ENCODE results near the gene TRPM3.

The TRPM3 gene

DNA sequence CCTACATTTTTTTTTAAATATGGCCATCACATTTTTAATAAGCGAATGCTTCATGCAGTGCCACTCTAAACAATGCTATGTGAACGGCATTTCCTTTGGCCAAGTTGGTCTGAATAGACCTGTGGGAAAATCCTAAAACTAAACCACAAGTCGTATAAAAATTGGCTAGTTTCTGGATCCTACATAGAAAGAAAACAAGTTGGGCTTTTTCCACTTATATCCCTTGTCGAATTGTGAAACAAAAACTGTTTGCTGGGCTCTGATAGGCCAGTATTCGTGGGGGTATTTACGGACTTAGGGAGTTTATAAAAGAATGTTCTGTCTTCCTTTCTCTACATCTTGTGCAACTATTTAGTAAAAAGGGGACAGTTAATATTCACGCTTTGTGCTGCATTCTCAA is 553.9 kb downstream of the TRPM3 start:
- no peak for DNase-seq

DNA sequence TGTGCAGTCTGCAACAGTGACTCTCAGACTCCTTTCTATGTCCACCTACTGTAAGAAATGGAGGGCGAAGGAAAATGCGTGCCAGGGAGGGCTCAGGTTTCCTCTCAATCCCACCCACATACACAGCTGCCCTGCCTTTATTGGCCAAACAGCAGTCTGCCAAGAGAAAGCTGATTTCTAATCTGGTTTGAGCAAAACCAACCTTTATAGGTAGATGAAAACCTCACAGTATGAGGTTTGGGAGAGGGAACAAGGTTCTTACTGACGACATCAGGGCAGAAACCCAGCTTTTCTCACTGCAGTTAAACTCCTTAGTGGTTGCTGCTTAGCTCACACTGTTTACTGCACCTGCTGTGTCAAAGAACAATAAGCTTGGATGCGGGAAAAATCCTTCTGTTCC is 554.7 kb downstream of the TRPM3 start:
- no peak for DNase-seq

DNA sequence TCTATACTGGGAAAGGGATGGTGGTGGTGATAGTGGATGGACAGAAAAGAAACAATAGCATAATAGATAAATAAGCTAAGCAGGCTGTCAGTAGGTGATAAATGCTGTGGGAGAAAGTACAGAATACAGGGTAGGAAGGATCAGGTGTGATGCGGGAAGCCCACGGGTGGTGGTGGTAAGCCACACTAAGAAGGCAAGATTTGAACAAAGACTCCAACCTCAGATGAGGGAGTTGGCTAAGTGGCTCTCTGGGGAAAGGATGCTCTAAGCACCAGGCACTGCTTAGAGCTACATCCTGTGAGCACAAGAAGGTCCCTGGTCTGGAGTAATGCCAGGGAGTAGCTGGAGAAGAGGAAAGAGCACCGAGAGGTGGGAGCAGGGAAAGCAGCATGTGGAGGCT is 555.4 kb downstream of the TRPM3 start:
- DNase-seq, result no peak

GRCh38 chr9:70564468-70565335 is 556.7 kb downstream of the TRPM3 start:
- no peak for DNase-seq

DNA sequence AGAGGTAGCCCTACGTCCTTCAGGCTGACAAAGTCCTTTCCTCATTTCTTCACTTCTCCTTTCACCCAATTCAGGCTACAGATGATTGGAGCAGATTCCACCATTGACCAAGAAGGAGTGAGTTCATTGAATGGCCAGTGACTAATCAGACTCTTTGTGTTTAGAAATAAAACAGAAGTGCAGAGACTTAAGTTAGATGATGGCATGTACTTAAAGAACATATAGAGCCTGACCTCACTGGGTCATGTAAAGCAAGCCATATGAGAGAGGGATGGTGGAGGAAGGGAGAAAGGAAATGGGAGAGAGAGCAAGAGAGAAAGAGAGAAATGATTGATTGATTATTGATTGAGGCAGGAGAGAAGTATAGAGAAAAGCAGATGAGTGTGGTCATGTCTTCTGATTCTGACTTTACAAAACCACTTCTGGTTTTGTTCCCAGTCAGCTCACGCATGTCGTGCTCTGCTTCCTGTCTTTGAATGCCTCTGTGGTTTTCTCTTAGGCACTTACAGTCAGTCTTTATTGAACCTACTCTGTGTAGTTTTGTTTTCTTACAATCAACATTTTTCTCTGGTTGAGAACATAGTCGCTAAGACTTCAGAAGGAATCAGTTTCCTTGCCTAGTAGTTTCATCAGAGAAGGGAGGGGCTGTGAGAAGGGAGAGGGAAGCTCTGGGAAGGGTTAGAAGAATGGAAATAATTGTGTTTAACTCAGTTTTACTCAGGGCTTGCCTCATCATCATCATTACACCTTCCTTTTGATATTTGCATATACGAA is 557.8 kb downstream of the TRPM3 start:
- DNase-seq, result no peak

DNA sequence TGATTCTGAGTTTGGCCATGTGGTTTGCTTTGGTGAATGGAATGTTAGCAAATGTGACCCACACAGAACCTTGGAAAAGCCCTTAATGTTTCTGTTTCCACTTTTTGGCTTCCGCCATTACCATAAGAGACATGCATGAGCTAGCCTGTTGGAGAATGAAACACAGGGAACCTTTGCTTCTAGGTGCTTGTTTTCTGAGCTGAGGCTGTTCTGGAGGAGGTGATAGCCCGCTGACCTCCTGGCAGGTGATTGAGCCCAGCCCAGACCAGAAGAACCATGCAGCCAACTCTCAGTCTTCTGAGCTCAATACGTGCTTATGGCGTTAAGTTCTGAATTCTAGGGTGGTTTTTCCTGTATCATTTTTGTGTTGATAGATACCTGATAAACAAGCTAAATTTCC is 558.4 kb downstream of the TRPM3 start:
- no peak for DNase-seq

DNA sequence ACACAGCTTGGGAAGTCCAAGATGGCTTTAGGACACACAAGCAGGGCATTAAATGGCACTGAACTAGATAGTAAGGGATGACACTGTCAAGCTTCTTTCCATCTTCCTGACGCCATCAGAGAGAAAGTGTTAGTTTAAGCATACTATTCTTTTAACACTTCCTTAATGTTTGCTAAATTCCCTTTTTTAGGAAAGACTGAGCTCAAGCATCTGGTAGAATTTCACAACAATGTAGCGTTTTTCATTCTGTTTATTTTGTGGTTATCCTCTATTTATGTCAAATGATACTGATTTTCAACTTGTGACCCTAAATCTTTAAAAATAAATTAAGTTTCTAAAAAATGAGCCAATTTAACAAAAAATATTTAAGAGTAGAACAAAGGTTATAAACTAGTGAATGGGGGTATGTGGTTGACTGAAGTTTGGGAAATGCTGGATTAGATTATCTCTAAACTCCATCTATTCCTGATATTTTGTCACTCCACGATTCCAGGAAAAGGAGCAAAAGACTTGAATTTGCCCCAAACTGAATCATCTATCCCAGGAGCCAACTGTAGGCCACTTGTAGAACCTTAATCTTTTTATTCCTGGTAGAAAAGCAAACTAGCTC is 559.5 kb downstream of the TRPM3 start:
- DNase-seq, result no peak

- DNase-seq, result no peak
Observed at GRCh38 chr9:70561111-70561510, 560.3 kb downstream of the TRPM3 start.

DNA sequence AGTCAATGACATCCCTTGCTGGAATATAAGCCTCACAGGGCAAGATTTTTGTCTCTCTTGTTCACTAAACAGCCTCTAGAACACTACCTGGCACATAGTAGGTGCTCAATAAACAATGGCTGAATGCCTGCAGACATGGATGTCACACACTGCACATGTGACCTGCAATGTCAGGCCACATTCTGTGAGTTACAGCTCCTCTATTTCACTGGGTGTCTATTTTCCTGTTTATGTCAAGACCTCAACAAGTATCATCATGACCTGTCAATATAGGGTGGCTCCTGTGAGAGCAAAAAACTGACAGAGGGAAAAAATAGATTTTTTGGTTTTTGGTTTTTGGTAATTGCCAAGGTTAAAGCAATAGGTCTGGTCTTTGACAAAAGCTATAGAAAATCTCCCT is 562.3 kb downstream of the TRPM3 start:
- no peak for DNase-seq

DNA sequence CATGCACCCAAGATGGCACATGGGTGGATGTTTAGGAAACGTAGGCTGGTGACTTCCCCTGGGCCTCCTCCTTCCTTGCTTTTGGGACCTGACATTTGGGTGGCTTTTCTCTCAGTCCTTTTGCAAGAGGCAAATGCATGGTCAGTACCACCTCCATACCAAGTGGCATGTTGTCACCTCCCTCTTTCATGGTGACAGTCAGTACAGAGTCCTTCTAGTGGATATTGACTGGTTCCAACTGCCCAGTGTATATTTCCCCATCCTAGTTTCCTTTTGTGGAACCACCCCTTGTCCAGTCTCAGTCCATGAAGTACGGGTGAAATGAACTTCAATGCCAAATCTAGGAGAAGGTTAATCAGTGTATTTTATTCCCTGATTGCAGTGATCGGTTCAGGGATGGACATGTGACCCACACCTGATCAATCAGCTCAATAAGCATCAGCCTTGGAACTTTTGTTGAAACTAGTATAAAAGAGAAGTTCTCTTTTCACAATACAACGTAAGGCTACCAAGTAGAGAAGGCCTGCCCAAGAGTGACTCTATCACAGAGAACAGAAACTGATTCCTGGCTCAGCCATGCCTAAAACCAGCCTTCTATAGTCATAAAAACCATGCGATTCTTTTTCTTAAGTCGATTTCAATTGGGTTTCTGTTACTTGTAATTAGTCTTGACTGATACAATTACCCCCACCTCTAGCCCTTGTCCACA is 563.6 kb downstream of the TRPM3 start:
- no peak for DNase-seq

- no peak for DNase-seq
Observed at GRCh38 chr9:70556771-70557170, 564.6 kb downstream of the TRPM3 start.

- DNase-seq, result no peak
Observed at GRCh38 chr9:70554881-70555280, 566.5 kb downstream of the TRPM3 start.

GRCh38 chr9:70553707-70554673 is 567.4 kb downstream of the TRPM3 start:
- peak; percentile 34 for DNase-seq

DNA sequence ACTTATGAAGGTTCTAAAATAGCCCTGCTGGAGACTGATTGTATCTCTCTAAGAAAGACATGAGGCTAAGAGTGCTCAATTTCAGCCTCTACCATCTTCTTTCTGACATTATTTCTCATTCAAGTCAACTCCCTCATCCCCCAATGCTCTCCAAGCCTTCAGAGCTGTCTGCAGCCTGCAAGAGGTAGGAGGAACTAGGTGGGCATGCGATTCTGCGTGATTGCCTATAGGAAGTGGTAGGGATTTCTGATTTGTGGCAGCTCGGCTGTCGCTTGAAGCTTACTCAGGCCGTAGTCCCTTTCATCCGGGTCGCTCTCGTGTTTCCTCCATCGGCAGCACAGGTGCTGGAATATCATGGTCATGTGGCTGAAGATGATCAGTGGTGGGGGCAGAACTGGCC is 568.9 kb downstream of the TRPM3 start:
- no peak for DNase-seq

DNA sequence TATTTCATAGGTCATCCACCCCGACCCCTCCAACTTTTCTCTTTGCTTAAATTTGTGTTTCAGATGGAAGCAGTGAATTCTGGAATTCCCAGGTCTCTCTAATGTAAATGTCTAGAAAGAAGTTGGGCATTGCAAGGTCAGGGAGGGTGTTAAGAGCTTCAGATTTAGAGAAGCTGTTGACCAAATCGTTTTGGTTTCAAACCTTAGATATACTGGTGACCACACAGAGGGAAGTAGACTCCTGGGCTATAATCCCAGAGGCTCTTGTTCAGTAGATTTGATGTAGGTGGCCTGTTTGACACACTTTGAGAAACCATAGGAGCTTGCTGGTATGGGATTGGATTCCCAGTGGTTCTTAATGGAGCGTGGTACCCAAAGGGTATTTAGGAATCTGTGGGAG is 569.6 kb downstream of the TRPM3 start:
- DNase-seq, result no peak

GRCh38 chr9:70551396-70551795 is 570.0 kb downstream of the TRPM3 start:
- DNase-seq, result no peak

GRCh38 chr9:70549926-70550325 is 571.5 kb downstream of the TRPM3 start:
- no peak for DNase-seq

- DNase-seq, result no peak
Observed at GRCh38 chr9:70542311-70542931, 579.0 kb downstream of the TRPM3 start.

DNA sequence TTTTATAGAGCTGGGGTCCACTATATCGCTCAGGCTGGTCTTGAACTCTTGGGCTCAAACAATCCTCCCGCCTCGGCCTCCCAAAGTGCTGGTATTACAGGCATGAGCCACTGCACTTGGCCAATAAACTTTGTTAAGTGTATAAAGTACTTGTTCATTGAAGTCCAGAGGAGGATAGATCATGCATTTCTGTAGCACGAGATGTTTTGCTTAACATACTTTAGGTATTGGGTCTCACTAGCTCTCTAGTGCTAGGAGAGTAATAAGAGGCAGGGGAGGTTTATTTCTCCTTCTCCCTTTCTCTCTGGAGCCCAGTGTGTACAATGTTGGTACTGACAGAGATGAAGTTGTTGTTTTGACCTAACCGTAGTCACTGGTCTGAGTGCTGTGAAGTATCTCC is 581.4 kb downstream of the TRPM3 start:
- DNase-seq, result no peak

DNA sequence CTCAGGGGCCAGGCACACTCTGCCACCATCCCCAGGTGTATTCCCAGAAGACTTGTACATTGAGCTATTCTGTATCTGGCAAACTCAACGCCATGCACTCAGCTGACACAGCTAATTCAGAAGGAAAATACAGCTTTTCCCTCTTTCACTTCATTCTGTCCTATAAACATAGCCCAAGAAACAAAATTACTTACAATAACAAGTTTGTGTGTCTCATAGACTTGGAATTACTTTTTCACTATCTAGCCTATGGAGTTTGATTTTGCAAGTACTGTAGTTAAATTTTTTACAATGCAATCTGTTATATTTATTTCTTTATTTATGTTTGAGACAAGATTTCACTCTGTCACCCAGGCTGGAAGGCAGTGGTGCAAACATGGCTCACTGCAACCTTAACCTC is 581.9 kb downstream of the TRPM3 start:
- DNase-seq, result no peak

DNA sequence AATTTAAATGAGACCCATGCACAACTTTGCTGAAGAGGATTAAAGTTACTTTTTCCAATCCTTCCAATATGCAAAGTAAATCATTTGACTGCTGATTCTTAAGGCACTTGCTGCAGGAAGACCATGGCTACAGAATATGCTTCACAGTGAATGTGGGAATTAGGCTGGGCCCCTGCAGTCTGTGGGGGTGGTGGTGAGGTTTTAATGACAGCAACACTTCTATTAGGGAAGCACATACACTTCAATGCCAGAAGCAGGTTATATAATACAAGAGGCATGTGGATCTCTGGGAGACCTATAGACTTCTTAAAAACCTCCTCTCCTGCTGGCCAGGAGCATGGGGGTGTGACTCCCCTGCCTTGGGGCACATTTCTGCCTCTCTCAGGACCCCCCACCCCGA is 582.4 kb downstream of the TRPM3 start:
- no peak for DNase-seq

- DNase-seq, result no peak
Observed at GRCh38 chr9:70537084-70537483, 584.3 kb downstream of the TRPM3 start.
